HG02885 (cell line): Measurements from ENCODE around the gene ANKRD26.

Experiments used
- ATAC-seq: cut with Tn5 transposase; IDR thresholded peaks from one replicate; pipeline ENCODE4 v1.9.1; 2021; ENCODE audit warnings: mild to moderate bottlenecking; ENCODE audit not compliant: unreplicated experiment, poor library complexity

Gene ANKRD26

DNA sequence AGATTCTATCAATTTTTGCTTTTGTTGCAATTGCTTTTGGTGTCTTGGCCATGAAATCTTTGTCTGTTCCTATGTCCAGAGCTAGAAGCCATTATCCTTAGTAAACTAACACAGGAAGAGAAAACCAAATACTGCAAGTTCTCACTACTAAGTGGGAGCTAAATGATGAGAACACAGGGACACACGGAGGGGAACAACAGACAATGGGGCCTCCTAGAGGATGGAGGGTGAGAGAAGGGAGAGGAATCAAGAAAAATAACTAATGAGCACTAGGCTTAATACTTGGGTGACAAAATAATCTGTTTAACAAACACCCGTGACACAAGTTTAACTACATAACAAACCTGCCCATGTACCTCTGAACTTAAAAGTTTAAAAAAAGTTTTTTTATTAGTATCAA, 78.2 kb downstream of the ANKRD26 start:
- ATAC-seq, result no peak

GRCh38 chr10:27020243-27020642, 80.1 kb downstream of the ANKRD26 start:
- ATAC-seq, result no peak

DNA sequence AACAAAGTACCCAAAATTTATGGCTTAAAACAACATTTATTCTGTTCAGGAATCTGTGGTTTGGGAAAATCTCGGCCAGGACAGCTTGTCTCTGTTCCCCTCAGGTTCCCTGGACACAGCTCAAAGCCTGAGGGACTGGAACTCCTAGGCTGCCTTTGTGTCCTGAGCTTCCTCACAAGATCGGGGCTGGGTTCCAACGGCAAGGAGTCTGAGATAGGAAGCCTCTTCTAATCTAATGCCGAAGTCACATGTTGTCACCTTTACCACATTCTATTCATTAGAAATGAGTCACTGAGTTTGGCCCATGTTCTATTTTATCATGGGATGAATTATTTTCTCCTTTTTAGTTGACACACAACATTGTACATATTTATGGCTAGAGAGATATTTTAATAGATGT, 80.5 kb downstream of the ANKRD26 start:
- no peak for ATAC-seq

DNA sequence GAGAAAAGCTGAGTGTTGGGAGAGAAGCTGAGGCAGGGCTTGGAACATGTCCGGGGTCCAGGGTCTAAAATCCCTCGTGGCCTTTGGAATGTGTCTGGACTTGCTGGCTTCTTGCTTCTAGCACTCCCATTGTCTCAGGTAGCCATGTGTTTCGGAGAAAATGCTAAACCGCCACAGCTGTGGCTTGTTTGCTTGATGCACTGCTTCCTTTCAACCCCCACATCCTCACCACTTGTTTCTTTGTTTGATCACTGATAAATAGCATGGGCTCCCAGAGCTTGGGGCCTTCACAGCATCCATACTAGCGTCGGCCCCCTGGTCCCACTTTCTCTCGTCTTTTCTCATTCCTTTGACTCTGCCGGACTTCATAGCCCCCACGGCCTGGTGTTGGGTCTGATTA, 102.7 kb downstream of the ANKRD26 start:
- ATAC-seq, result no peak

- no peak for ATAC-seq
These were observed 105.6 kb downstream of the ANKRD26 start for GRCh38 chr10:26994743-26995142.

- no peak for ATAC-seq
These were observed 112.4 kb downstream of the ANKRD26 start for GRCh38 chr10:26987851-26988250.

DNA sequence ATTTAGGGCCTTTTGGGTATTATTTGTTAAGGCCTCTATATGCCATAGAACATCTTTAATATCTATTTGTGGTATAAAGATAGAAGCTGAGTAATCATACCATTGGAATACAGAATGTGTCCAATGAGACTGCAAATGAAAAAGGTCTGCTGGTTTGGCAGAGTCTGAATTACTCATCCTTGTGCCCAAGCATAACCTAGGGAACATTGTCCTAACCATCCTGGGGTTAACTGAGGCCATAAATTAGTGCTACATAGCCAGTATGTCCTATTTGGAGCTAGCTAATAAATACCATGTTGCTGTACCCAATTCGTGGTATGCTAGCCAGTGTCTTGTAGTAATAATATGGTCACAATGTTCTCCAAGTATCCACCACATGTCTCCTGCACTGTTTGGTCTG, 117.1 kb downstream of the ANKRD26 start:
- no peak for ATAC-seq

DNA sequence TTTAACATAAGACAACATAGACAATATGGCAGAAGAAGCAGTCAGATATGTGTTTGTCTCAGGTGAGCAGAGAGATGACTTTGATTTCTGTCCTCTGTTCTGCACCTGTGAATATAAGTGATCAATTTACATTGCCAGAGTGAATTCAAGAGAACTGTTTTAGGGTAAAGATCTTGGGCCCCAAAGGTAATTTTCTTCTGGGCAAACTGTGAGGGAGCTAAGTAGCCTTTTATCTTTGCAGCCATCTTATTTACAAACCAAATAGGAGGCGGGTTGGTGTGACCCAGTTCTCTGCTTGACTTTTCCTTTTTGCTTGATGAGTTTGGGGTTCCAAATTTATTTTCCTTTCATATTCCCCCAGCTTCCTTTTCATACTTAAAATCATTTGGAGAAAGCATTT, 118.2 kb downstream of the ANKRD26 start:
- no peak for ATAC-seq

DNA sequence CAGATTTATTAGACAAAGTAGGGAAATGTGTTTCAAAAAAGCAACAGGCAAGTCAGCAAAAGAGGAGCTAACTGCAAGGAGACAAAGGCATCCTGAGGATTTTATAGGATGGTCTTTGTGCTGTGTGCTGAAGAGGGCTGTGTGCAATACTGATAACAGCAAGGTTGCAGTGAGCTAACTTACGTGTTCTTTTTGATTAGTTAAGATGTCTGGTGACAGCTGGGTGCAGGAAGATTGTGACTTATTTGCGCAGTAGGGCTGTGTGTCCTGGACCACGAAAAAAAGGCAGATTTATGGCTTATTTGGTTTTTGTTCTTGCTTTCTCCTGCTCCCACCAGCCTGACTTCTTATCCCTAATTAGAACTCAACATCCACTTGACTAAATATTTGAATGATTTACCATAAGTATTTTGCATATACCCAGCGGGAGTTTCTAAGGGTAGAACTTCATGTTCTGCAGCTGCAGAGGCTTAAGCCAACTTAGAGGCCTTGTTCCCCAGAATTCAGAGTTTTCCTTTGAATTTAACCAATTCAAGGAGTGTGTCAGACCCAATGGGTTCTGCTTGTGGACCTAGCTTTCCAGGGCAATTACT, 119.0 kb downstream of the ANKRD26 start:
- no peak for ATAC-seq

- no peak for ATAC-seq
These were observed 121.8 kb downstream of the ANKRD26 start for GRCh38 chr10:26978519-26978918.

DNA sequence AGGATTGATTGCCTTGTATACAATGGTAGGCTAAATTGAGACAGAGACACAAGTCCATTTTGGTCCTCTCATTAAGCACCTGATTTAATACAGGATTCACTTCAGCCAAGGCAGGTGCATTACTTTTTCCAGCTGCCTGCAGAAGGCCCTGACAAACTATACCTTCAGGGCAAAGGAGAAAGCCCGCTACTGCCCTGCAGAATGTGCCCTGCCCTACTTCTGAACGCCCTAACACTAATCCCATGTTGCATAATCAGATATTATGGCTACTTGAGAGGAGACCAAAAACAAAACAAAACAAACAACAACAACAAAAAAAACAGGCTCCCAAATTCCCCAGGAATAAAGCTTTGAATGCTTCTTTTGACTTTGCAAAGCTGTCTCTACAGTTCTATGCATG, 122.7 kb downstream of the ANKRD26 start:
- no peak for ATAC-seq

- peak; percentile 39 for ATAC-seq
These were observed 129.6 kb downstream of the ANKRD26 start for GRCh38 chr10:26970667-26971066.

DNA sequence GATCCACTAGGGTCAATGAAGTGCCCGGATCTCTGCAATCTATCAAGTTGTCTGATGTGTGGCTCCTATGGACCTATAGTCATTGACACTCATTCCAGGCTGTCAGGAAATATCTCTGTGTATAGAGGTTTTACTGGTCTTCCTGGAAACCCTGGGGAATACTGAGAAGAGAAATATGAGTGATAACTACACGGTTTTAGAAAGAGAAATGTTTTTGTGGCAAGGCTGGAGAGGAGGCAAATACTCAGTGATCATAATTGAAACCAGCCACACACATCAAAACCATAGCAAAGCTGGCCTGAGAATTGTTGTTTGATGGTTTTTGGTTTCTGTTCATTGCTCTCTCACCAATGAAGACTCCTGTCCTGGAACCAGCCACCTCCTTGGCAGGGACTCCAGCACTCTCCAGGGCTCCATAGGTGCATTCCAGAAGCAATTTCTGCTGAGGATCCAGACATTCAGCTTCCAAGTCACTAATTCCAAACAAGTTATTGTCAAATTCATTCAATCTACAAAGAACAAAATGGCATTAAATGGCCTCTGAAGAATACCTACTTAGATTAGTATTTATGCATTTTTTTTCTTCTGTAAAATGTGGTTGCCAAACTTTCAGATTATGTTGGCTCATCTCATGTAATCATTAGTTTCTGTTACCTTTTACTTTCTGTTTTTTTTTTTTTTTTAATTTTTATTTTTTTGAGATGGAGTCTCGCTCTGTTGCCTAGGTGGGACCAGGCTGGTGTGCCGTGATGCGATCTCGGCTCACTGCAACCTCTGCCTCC, 131.0 kb downstream of the ANKRD26 start:
- peak; percentile 85 for ATAC-seq

DNA sequence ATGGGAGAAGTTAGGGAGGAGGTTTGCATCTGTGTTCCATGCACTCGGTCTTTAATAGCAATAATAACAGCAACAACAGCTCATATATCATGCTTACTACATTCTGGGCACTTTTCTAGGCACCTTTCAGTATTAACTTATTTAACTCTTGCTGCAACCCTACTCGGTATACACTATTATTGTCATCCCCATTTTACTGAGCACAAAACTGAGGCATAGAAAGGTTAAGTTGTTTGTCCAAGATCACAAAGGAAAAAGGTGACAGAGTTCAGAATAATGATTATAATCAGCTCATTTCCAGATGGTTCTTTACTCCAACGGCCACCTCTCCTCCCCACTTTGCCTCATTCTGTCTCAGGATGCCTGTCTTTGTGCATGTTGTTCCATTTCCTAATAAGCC, 137.5 kb downstream of the ANKRD26 start:
- ATAC-seq, result no peak

GRCh38 chr10:26960308-26960707, 140.0 kb downstream of the ANKRD26 start:
- ATAC-seq, result no peak

DNA sequence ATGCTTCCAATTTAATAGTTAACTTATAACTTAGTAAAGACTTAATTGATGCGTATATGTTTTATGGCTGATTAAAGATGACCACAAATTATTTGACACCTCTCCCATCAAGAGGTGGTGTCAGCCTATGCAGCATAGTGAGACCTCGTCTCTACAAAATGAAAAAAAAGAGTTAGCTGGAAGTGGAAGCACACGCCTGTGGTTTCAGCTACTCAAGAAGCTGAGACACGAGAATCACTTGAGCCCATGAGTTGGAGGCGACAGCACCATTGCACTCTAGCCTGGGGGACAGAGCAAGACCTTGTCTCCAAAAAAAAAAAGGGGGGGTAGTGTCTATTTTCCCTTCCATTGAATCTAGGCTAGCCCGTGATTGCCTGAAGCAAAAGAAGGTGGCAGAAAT, 140.5 kb downstream of the ANKRD26 start:
- no peak for ATAC-seq
